ENCODE results near the gene PAX8.

Gene PAX8

GRCh38 chr2:113209646-113210171 is 69.0 kb downstream of the PAX8 start:
- H4K91ac ChIP-seq (ENCODE audit: low read depth, low read length, poor library complexity): no peak overlapping the region
- no peak for DNase-seq (ENCODE audit: low spot score)
- peak overlapping the region; percentile 80 for H2BK15ac ChIP-seq (ENCODE audit: low read length)
- no peaks in the 10 kb centered on the region for H3K9me3 ChIP-seq (replicated peaks in 1 of 2; ENCODE audit: control insufficient read depth in 2 of 2, insufficient read depth in 1 of 2, low read depth in 1 of 2, low read length in 2 of 2)
- H3K4me3 ChIP-seq (ENCODE audit: low read length in 2 of 2): no peak overlapping the region
- H3K36me3 ChIP-seq (replicated peaks in 1 of 2; ENCODE audit: control insufficient read depth in 2 of 2, insufficient read depth in 2 of 2, low read length in 2 of 2): no peaks in the 10 kb centered on the region
- H3K4me1 ChIP-seq (ENCODE audit: control insufficient read depth in 2 of 2, insufficient read depth in 1 of 2, low read depth in 1 of 2, low read length in 2 of 2): peaks cover 6 to 12% of the 10 kb centered on the region in 2 donors
- no peaks in the 10 kb centered on the region for H3K79me1 ChIP-seq (ENCODE audit: low read depth, low read length)
- H4K8ac ChIP-seq (ENCODE audit: low read depth, low read length): no peak overlapping the region
- no peak overlapping the region for H2AFZ ChIP-seq (ENCODE audit: low read length)
- no peak overlapping the region for H2AK5ac ChIP-seq (ENCODE audit: low read depth, low read length)
- peak overlapping the region; percentile 19 for H3K4ac ChIP-seq (ENCODE audit: low read length)
- no peak overlapping the region for H3K23ac ChIP-seq (ENCODE audit: low read depth, low read length, poor library complexity)
- peak overlapping the region; percentile 89 for H3K18ac ChIP-seq (ENCODE audit: low read length)
- H3K27ac ChIP-seq (replicated peaks; ENCODE audit: low read length): no peak overlapping the region
- H3K9ac ChIP-seq (ENCODE audit: low read depth, low read length, poor library complexity): no peak overlapping the region
- no peak overlapping the region for H3K4me2 ChIP-seq (ENCODE audit: insufficient read depth, low read length, poor library complexity, severe bottlenecking)
- H2BK12ac ChIP-seq (ENCODE audit: low read length): peak overlapping the region; percentile 27
- H3K14ac ChIP-seq (ENCODE audit: low read length): peak overlapping the region; percentile 94
- no peaks in the 10 kb centered on the region for H3K27me3 ChIP-seq (ENCODE audit: control insufficient read depth in 3 of 3, insufficient read depth in 3 of 3, low read depth in 1 of 3, low read length in 3 of 3)
- peak overlapping the region; percentile 91 for H2BK5ac ChIP-seq (ENCODE audit: low read length)
- H2BK120ac ChIP-seq (ENCODE audit: low read depth, low read length): no peak overlapping the region
- WGBS, 2 donors (ENCODE audit: extremely low coverage in 2 of 2, insufficient read length in 2 of 2, insufficient replicate concordance in 1 of 2): no CpG with 5 or more reads among the region's 15 CpGs

- no peaks in the 10 kb centered on the region for H3K79me1 ChIP-seq (ENCODE audit: low read depth, low read length)
- H3K36me3 ChIP-seq (replicated peaks in 1 of 2; ENCODE audit: control insufficient read depth in 2 of 2, insufficient read depth in 2 of 2, low read length in 2 of 2): no peaks in the 10 kb centered on the region
- no peak overlapping the region for H4K91ac ChIP-seq (ENCODE audit: low read depth, low read length, poor library complexity)
- no peaks in the 10 kb centered on the region for H3K9me3 ChIP-seq (replicated peaks in 1 of 2; ENCODE audit: control insufficient read depth in 2 of 2, insufficient read depth in 1 of 2, low read depth in 1 of 2, low read length in 2 of 2)
- H2BK15ac ChIP-seq (ENCODE audit: low read length): peak overlapping the region; percentile 80
- H3K4ac ChIP-seq (ENCODE audit: low read length): peak overlapping the region; percentile 19
- no peak overlapping the region for H3K9ac ChIP-seq (ENCODE audit: low read depth, low read length, poor library complexity)
- no peaks in the 10 kb centered on the region for H3K27me3 ChIP-seq (ENCODE audit: control insufficient read depth in 3 of 3, insufficient read depth in 3 of 3, low read depth in 1 of 3, low read length in 3 of 3)
- no peak overlapping the region for H3K18ac ChIP-seq (ENCODE audit: low read length)
- peak overlapping the region; percentile 91 for H2BK5ac ChIP-seq (ENCODE audit: low read length)
- no peak overlapping the region for H3K14ac ChIP-seq (ENCODE audit: low read length)
- H3K4me2 ChIP-seq (ENCODE audit: insufficient read depth, low read length, poor library complexity, severe bottlenecking): no peak overlapping the region
- no peak overlapping the region for H2BK120ac ChIP-seq (ENCODE audit: low read depth, low read length)
- H2BK12ac ChIP-seq (ENCODE audit: low read length): peak overlapping the region; percentile 27
- H2AFZ ChIP-seq (ENCODE audit: low read length): no peak overlapping the region
- no peak overlapping the region for H4K8ac ChIP-seq (ENCODE audit: low read depth, low read length)
- no peak overlapping the region for H3K27ac ChIP-seq (replicated peaks; ENCODE audit: low read length)
- no peak overlapping the region for H3K23ac ChIP-seq (ENCODE audit: low read depth, low read length, poor library complexity)
- DNase-seq (ENCODE audit: low spot score): no peak
- WGBS, 2 donors (ENCODE audit: extremely low coverage in 2 of 2, insufficient read length in 2 of 2, insufficient replicate concordance in 1 of 2): no CpG with 5 or more reads among the region's 8 CpGs
- peaks cover 8 to 14% of the 10 kb centered on the region in 2 donors for H3K4me1 ChIP-seq (ENCODE audit: control insufficient read depth in 2 of 2, insufficient read depth in 1 of 2, low read depth in 1 of 2, low read length in 2 of 2)
- peak overlapping the region; percentile 14 for H2AK5ac ChIP-seq (ENCODE audit: low read depth, low read length)
- no peak overlapping the region for H3K4me3 ChIP-seq (ENCODE audit: low read length in 2 of 2)
Measured at GRCh38 chr2:113209011-113209645, 69.6 kb downstream of the PAX8 start.

- Histone ChIP-seq H3K4me3 (ENCODE audit: low read length in 2 of 2) (no peak overlapping the region), H3K4ac (ENCODE audit: low read length) (no peak overlapping the region), H3K9ac (ENCODE audit: low read depth, low read length, poor library complexity) (no peak overlapping the region), H3K36me3 (replicated peaks in 1 of 2; ENCODE audit: control insufficient read depth in 2 of 2, insufficient read depth in 2 of 2, low read length in 2 of 2) (no peaks in the 10 kb centered on the region), H3K23ac (ENCODE audit: low read depth, low read length, poor library complexity) (no peak overlapping the region), H3K4me2 (ENCODE audit: insufficient read depth, low read length, poor library complexity, severe bottlenecking) (no peak overlapping the region), H3K9me3 (replicated peaks in 1 of 2; ENCODE audit: control insufficient read depth in 2 of 2, insufficient read depth in 1 of 2, low read depth in 1 of 2, low read length in 2 of 2) (no peaks in the 10 kb centered on the region), H3K27ac (replicated peaks; ENCODE audit: low read length) (no peak overlapping the region), H3K14ac (ENCODE audit: low read length) (no peak overlapping the region), H2AFZ (ENCODE audit: low read length) (no peak overlapping the region), H2BK5ac (ENCODE audit: low read length) (no peak overlapping the region), H2AK5ac (ENCODE audit: low read depth, low read length) (no peak overlapping the region), H3K79me1 (ENCODE audit: low read depth, low read length) (no peaks in the 10 kb centered on the region), H3K27me3 (ENCODE audit: control insufficient read depth in 3 of 3, insufficient read depth in 3 of 3, low read depth in 1 of 3, low read length in 3 of 3) (no peaks in the 10 kb centered on the region), H2BK15ac (ENCODE audit: low read length) (no peak overlapping the region), H2BK12ac (ENCODE audit: low read length) (no peak overlapping the region), H4K8ac (ENCODE audit: low read depth, low read length) (no peak overlapping the region), H3K18ac (ENCODE audit: low read length) (no peak overlapping the region), H3K4me1 (ENCODE audit: control insufficient read depth in 2 of 2, insufficient read depth in 1 of 2, low read depth in 1 of 2, low read length in 2 of 2) (peaks cover 10 to 15% of the 10 kb centered on the region in 2 donors), H2BK120ac (ENCODE audit: low read depth, low read length) (no peak overlapping the region), H4K91ac (ENCODE audit: low read depth, low read length, poor library complexity) (no peak overlapping the region)
- no peak for DNase-seq (ENCODE audit: low spot score)
- WGBS, 2 donors (ENCODE audit: extremely low coverage in 2 of 2, insufficient read length in 2 of 2, insufficient replicate concordance in 1 of 2): no CpG with 5 or more reads among the region's 5 CpGs
Measured at GRCh38 chr2:113208396-113208795, 70.3 kb downstream of the PAX8 start.

- Histone ChIP-seq H3K4me2 (ENCODE audit: insufficient read depth, low read length, poor library complexity, severe bottlenecking) (no peak overlapping the region), H2BK12ac (ENCODE audit: low read length) (no peak overlapping the region), H3K36me3 (replicated peaks in 1 of 2; ENCODE audit: control insufficient read depth in 2 of 2, insufficient read depth in 2 of 2, low read length in 2 of 2) (no peaks in the 10 kb centered on the region), H3K9me3 (replicated peaks in 1 of 2; ENCODE audit: control insufficient read depth in 2 of 2, insufficient read depth in 1 of 2, low read depth in 1 of 2, low read length in 2 of 2) (no peaks in the 10 kb centered on the region), H3K14ac (ENCODE audit: low read length) (no peak overlapping the region), H3K4ac (ENCODE audit: low read length) (no peak overlapping the region), H4K8ac (ENCODE audit: low read depth, low read length) (no peak overlapping the region), H3K27ac (replicated peaks; ENCODE audit: low read length) (no peak overlapping the region), H3K27me3 (ENCODE audit: control insufficient read depth in 3 of 3, insufficient read depth in 3 of 3, low read depth in 1 of 3, low read length in 3 of 3) (no peaks in the 10 kb centered on the region), H2BK120ac (ENCODE audit: low read depth, low read length) (no peak overlapping the region), H4K91ac (ENCODE audit: low read depth, low read length, poor library complexity) (no peak overlapping the region), H2AK5ac (ENCODE audit: low read depth, low read length) (no peak overlapping the region), H3K4me3 (ENCODE audit: low read length in 2 of 2) (no peak overlapping the region), H3K9ac (ENCODE audit: low read depth, low read length, poor library complexity) (no peak overlapping the region), H3K79me1 (ENCODE audit: low read depth, low read length) (no peaks in the 10 kb centered on the region), H2BK5ac (ENCODE audit: low read length) (no peak overlapping the region), H2AFZ (ENCODE audit: low read length) (no peak overlapping the region), H2BK15ac (ENCODE audit: low read length) (no peak overlapping the region), H3K4me1 (ENCODE audit: control insufficient read depth in 2 of 2, insufficient read depth in 1 of 2, low read depth in 1 of 2, low read length in 2 of 2) (peaks cover 17 to 18% of the 10 kb centered on the region in 2 donors), H3K23ac (ENCODE audit: low read depth, low read length, poor library complexity) (no peak overlapping the region), H3K18ac (ENCODE audit: low read length) (no peak overlapping the region)
- WGBS, 2 donors (ENCODE audit: extremely low coverage in 2 of 2, insufficient read length in 2 of 2, insufficient replicate concordance in 1 of 2): no CpG with 5 or more reads among the region's 2 CpGs
- DNase-seq (ENCODE audit: low spot score): no peak
Measured at GRCh38 chr2:113207021-113207420, 71.7 kb downstream of the PAX8 start.
